Measurements from ENCODE around the gene E2F4. TPM values are rescaled to one million over a fixed set of nuclear protein-coding genes. Genes with fewer than 3 reads are reported as not detected.

E2F4 gene
- total RNA-seq, 3 donors from 2014 or later: 70.5 to 77.4 (median 72.9) TPM

- intact Hi-C loops (cut with DNase I, micrococcal nuclease): loop anchor here in 1 of 2 donors (10.0 kb wide), 1 partner anchor 214 kb away; no protein-coding TSS in a partner anchor
- TF ChIP-seq CTCF (IDR thresholded peaks at IDR 0.05): no peak
- no peaks in the 10 kb centered on the region for H3K9me3 ChIP-seq
- no peaks in the 10 kb centered on the region for H3K36me3 ChIP-seq (ENCODE audit: low read depth)
- ATAC-seq (no peak), DNase-seq (no peak)
- peaks cover 34% of the 10 kb centered on the region for H3K4me1 ChIP-seq (ENCODE audit: low read depth)
- no peak overlapping the region for H3K4me3 ChIP-seq
Observed at GRCh38 chr16:67188798-67189197, 3.2 kb upstream of the E2F4 start.

- no peaks in the 10 kb centered on the region for H3K36me3 ChIP-seq (ENCODE audit: low read depth)
- intact Hi-C loops (cut with DNase I, micrococcal nuclease): no loop called here
- peaks cover 30% of the 10 kb centered on the region for H3K4me1 ChIP-seq (ENCODE audit: low read depth)
- no peak for TF ChIP-seq CTCF (IDR thresholded peaks at IDR 0.05)
- no peak within 1 kb of the TSS for H3K4me3 ChIP-seq
- no peak for DNase-seq
- H3K9me3 ChIP-seq: no peaks in the 10 kb centered on the region
- no peak for ATAC-seq
Observed at GRCh38 chr16:67190041-67190440, 1.9 kb upstream of the E2F4 start, which contains the start of gene EXOC3L1. TSS of gene EXOC3L1 (minus strand) at chr16:67190136. CDS start at chr16:67189676, 460 bp downstream.

GRCh38 chr16:67190448-67191399, 1.2 kb upstream of the E2F4 start:
- H3K4me1 ChIP-seq (ENCODE audit: low read depth): peaks cover 25% of the 10 kb centered on the region
- intact Hi-C loops (cut with DNase I, micrococcal nuclease): no loop called here
- no peak for TF ChIP-seq CTCF (IDR thresholded peaks at IDR 0.05)
- H3K4me3 ChIP-seq: no peak overlapping the region
- H3K9me3 ChIP-seq: no peaks in the 10 kb centered on the region
- ATAC-seq (peak; percentile 29), DNase-seq (no peak)
- H3K36me3 ChIP-seq (ENCODE audit: low read depth): peaks cover 3% of the 10 kb centered on the region

- Histone ChIP-seq H3K4me3 (peak overlapping the region; percentile 93), H3K4me1 (ENCODE audit: low read depth) (peaks cover 24% of the 10 kb centered on the region), H3K9me3 (no peaks in the 10 kb centered on the region), H3K36me3 (ENCODE audit: low read depth) (peaks cover 7% of the 10 kb centered on the region)
- TF ChIP-seq CTCF (IDR thresholded peaks at IDR 0.05): no peak
- no peak for DNase-seq
- intact Hi-C loops (cut with DNase I, micrococcal nuclease): no loop called here
- ATAC-seq: no peak
Observed at GRCh38 chr16:67191411-67191994, 452 bp upstream of the E2F4 start.

GRCh38 chr16:67192781-67193361, 916 bp downstream of the E2F4 start:
- Histone ChIP-seq H3K4me1 (ENCODE audit: low read depth) (peaks cover 27% of the 10 kb centered on the region), H3K4me3 (peak overlapping the region; percentile 93), H3K9me3 (no peaks in the 10 kb centered on the region), H3K36me3 (ENCODE audit: low read depth) (peaks cover 14% of the 10 kb centered on the region)
- no peak for ATAC-seq
- TF ChIP-seq CTCF (IDR thresholded peaks at IDR 0.05): no peak
- DNase-seq: no peak
- intact Hi-C loops (cut with DNase I, micrococcal nuclease): no loop called here
